GOT3 (cell line): Measurements from ENCODE around the gene EYA4.

Experiments
- DNase-seq: peaks from one replicate; lab custom pipeline; 2025; ENCODE audit warnings: mixed read lengths; lab: John Stamatoyannopoulos, UW

EYA4 gene

DNA sequence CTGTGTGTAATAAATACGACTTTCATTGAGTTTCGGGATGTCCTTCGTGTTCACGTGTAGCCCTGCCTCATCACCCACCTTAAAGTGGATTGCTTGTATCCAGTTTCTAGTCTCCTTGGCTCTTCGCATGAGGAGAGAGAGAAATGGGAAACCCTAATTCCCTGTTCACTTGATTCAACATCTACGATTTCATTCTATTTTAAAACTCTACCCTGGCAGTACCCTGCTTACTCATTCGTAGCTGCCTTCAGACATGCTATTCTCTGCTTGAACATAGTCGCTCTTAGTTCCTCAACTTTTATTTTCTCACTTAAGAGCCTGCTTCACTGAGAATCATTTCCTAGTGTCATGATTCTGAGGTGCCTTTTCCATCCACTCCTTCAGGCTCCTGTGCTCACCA is 163.6 kb downstream of the EYA4 start:
- DNase-seq: no peak

DNA sequence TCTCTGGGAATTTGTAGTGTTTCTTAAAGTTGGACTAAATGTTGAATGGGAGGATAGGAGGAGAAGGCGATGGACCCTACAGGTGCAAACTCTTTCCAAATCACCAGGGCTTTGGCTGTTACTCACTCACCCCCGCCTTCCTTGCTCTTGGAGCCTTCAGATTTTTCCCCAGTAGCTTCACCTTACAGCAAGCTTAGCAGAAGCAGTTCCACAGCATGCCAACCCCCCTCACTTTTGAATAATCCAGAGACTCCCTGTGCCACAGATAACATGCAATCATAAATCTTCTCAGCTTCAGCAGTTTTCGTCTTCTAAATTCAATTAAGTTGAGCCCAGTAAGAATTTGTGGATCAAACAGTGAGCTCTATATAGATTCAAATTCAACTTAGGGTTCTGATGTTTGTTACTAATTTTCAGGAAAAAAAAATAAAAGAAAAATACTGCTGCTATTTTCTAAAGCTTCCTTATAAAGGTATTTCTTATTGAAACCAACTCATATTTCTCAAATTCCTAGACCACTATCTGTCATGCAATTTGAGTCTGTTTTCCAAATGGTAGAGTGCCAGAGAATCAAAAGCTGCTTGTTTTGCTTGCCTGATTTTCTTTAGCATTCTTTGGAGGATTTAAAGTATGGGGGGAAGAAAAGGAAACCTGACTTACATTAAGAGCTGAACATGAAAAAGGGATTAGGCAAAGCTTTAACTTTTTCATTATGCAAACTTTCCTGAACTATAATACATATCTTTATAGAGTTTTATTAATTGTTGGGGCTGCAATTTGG is 166.4 kb downstream of the EYA4 start:
- no peak for DNase-seq

DNA sequence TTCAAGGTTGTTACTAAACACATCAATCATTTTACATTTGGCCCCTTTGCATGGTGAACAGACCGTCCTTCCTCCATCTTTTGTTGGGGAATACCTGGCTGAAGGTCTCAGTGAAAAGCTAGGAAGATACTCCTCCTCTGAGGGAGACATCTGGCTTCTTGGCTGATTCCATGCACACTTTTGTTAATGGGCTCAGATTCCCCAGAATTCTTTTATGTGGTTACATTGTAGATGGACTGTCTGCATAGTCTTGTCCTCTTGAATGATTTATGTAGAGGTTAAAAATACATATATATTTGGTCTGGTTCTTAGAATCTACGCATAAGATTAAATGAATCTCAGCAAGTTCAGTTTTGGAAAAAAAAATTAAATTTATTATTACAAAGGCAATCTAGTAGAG is 167.0 kb downstream of the EYA4 start:
- no peak for DNase-seq

DNA sequence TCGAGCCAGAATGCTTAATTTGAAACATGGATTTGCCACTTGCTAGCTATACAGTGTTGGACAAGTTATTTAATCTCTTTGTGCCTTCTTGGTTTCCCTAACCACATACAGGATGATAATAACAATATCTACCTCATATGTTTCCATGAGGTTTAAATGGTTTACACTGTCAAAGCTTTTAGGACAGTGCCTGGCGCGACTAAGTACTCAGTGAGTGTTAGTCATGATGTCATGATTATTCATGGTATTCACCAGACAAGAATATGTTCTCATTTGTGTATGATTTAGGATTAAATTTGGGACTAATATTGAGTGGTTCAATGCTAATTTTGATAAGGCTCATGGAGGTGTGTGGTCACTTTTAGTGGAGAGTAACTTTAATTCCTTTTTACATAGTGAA is 167.4 kb downstream of the EYA4 start:
- no peak for DNase-seq

DNA sequence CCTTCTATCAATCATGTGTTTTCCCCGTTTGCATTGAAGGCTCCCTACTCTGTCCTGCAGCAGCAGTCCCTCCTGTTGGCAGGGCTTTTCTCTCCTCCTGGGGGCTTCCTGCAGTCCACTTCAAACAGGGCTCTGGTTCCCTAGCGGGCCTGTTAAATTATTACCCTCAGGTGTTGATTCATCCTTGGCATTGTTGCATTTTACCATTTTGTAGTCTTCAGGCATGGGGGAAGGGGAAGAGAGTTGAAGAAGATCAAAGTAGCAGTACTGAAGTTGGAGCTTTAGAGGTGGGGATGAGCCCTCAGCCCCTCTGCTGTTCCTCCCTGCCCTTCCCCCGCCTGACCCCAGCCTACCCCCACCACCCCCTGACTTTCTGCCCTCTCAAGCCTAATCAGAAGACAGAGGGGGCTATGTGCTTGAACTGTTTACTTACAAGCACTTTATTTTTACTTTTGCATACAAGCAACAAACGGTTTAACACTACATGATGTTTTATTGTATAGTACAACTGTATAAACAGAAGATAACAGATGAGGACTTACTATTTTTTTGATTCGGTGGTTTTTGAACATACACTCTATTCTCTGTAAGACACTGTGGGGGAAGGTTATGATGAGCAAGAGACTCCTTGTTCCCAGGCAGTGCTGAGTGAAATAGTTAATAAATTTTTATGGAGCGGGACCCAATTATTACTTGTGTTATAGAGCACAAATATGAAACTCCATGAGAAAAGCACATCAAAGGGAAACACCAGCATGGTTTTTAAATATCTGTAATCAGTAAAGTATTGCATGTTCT is 169.7 kb downstream of the EYA4 start:
- no peak for DNase-seq

DNA sequence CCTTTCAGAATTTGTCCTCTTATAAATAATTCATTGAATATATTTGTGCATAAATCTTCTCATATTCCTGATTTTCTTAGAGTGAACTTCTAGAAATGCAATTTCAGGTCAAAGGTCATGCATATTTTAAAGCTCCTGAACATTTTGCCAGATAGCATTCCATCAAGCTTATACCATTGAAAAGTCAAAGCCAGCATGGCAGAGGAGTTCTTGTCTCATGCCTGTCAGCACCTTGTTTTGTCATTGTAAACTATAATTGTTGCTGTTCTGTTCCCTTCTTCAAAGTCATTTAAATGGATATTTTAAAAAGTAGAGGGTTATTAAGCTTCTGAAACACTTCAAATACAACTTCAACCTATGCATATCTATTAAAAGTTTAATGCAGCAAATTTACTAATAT is 170.6 kb downstream of the EYA4 start:
- no peak for DNase-seq

DNA sequence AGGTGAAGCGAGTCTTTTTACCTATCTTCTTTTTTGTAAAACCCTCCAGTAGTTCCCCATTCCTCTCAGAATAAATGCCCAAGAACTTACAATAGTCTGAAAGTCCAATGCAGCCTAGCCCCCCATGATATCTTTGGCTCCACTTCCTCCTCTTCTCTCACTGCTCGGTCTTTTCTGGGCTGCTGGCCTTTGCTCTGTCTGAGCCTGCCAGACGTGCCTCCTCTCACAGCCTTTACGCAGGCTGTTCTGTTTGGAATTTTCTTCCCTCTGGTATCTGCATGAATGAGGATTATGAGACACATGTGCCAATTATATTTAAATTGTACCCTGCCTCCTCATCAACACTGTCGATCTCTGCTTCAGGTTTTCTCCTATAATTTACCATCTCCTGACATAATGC is 174.1 kb downstream of the EYA4 start:
- DNase-seq: no peak

DNA sequence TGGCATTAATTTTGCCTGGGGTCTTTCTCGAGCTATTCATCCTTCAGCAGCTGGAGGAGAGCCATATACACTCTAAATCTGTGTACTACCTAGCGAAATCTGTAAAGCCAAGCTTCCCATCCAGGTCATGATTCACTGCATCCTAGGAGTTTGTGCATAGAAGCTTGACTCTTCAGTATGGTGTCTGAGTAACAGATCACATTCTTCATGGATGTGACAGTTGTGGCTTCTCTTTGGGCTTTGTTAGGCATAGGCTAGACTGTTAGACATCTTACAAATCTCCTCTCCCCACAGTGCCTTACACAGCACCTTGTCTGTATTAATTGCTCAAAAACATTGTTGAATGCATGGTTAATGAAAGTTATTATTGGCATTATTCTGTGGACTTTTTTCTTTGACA is 177.0 kb downstream of the EYA4 start:
- no peak for DNase-seq

DNA sequence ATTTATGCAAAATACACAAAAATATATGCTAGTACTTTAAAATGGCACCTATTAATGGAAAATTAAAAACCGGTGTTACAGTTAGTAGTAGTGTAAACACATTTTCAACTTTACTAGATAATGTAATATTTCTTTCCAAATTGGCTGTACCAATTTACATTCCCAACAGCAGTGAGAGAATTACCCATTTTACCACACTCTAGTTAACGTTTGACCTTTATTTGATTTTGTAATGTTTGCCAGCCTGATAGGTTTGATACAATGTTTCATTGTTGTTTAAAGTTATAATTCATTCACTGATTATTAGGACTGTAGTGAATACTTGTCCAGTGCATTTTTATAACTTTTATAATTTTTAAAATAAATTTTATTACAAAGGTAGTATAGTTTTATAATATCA is 182.1 kb downstream of the EYA4 start:
- no peak for DNase-seq

DNA sequence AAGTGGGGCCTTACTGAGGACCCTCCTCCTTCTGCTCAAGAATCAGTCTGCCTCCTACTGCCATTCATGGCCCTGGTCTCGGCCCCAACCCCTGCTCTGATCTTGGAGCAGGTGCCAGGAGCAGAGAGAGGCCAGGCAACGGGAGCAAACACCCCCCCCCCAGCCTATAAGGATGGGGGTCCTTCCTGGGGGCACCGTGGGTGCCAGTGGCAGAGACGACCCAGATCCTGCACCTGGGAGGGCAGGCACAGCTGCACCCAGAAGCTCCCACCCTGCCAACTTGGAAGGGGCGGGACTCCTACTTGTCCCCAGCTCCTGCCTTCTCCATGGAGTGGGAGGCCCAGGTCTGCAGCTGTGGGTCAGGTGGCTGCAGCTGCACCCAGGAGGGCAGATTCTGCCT is 183.2 kb downstream of the EYA4 start:
- no peak for DNase-seq

DNA sequence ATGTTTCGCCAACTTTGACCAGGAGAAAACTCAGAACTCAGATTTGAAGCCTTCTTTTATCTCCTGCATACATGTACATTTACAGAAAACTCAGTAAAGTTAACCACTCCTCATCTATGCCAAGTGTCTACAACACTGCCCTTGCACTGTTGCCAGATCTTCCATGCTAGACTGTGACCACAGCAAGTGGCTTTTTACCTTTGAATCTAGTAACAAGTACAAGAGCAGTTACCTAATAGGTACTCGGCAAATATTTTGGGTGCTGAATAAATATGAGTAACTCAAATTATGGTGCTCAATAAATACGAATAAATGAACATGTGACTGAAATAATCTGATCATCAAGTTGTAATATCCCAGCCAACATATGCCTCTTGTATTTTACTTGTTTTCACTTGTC is 184.9 kb downstream of the EYA4 start:
- no peak for DNase-seq

DNA sequence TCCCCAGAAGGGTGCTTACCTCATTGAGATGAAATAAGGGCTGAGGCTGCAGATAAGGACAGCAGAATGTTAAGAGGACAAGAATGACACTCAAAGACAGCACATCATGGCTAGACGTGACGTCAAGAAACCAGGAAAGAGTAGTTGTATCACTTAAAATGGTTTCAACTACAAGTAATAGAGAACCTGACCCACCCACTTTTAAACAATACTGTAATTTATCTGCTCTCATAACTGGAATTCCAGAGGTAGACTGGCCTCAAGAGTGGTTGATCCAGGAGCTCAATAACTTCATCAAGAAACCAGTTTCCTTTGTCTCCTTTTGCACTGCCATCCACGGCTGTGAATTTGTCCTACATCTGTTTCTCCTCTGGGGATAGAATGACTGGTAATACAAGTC is 187.1 kb downstream of the EYA4 start:
- DNase-seq: no peak

DNA sequence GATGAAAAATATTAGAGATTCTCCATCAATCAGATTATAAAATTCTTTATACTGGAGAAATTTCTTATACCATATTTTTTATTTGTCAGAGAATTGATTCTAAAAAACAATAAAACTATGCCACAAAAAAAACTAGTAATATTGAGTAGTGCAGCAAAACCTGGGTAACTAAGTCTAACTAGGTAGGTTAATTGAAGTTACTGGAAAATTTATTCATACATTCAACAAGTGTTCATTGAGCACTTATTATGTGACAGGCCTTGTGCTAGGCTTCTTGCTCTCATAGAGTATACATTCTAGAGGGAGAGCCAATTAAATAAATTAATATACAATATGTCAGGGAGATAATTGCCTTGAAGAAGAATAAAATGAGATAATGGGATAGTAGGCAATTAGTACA is 189.4 kb downstream of the EYA4 start:
- no peak for DNase-seq

DNA sequence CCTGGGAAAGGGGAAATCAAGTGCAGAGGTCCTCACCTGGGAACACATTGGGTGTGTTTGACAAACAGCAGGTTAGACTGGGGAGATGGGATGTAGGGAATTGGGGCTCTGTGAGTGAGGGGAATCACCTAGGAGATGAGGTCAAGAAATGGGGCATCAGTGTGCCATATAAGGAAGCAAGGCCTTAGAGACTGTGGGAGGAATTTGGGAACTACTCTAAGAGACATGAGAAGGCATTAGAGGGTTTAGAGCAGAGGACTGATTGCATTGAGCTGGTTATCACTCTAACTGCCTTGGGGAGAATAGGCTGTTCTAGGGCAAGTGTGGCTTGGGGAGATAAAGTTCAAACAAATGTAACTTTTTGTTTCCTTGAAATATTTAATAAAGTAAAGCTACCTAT is 189.9 kb downstream of the EYA4 start:
- DNase-seq: no peak

DNA sequence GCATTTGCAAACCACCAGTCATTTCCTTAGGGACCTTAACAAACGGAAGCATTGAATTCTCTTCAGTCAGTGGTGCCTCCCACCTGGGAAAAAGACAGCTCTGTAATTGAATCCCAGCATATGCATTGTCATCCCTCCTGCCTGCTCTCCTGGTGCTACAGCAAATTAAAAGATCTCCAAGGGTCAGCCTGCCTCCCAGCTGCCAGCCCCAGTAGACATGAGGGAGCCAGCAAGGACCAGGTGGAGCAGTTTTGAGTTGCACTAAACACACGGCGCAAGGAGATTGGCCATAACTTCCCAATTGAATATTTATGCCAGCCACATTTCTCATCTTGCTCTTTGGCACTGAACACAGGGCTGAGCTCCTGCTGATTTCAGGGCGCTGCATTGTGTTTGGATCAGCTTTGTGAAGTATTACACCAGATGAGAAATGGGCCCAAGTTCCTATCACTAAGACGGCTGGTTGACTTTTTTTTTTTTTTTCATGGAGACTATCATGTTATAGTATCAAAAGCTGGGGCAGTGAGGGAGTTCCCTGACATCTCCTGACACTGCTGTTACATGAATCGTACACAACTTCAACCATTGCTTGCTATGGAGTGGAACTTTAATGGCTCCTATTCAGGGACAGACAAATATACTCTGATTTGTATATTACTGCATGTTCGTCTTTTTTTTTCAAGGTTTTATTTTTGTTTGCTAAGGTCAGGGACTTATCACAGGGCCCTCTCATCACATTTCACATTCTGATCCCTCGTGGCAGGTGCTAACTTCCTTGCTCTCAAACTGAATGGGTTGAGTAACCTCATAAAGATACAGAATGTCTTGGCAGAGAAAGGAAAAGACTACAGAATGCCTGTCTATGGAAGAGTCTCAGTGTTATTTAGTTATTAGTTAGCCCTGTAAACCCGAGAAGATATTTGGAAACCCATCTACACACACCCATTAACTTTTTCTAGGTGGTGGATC is 191.1 kb downstream of the EYA4 start:
- DNase-seq: no peak

DNA sequence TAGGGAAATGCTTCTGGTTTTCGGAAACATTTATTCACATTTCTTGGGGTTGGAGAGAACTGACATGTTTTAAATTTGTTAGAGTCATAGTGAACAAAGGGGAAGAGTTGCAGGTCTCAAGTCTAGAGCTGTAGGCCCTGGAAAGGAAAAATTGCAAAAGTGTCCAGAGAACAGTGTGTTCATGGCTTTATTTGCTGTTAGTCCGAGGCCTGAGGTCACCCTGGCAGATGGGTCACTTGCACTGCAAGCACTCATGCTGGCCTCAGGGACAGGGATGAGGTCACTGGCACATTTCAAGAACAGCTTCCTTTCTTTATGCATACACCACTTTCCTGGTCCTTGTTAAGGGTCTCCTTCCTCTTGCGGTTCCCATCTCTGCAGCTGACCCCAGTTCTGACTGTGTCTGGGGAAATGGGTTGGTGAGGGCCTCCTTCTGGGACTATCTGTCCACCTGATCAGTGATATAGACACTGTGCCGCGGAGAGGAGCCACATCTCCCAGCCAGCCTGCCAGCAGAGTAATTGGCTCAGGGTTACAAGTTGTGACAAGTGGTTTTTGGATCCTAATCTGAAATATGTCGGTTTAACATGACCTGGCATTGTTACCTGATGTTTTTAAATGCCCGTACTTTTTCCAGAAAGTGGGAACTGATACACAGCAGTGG is 194.0 kb downstream of the EYA4 start:
- DNase-seq: no peak

DNA sequence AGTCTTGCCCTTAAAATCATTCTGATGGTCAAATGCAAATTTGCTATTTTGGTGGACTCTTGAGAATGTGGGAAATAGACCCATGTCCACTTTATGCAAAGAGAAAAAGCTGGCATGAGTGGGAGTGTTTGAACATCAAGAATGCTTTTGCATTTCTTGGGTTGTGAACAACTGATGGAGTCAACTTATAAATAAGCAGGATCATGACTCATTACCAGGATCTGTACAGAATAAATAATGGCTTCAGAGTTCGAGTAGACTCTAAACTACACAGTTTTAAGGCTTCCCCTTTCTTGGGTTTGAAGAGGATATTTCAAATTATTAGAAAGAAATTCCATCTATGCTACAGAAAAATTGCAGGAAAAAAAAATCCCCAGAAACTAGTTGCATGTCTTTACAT is 195.5 kb downstream of the EYA4 start:
- DNase-seq: no peak

DNA sequence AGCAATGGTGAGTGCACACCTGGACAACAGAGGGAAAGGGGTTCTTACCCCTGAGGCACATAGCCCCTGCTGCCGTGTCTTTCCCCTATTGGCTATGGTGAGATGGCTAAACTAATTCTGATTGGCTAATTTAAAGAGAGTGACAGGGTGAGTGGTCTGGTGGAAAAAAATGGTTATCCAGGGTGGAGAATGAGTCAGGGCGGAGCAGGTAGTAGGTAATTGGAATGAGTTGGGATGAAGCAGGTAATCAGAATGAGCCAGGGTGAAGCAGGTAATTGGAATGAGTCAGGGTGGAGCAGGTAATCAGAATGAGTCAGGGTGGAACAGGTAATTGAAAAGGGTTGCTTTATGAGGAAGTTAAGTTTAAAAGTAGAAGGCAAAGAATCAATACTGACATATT is 200.3 kb downstream of the EYA4 start:
- no peak for DNase-seq

DNA sequence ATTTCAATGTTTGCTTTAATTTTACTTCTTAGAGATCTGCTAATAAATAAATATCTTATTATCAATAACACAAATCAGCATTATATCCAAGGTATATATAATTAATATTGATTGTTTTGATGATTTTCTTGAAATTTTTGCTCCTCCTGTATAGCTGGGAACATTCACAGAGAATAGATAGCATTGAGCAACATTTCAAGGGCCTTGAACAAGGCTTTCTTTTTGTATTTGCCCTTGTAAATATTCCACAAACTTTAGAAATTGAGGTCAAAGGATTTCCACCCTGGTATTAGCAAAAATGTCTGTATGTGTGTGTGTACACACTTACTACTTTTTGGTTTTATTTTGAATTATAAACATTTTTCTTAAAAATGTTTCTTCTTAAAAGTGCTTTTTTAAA is 205.6 kb downstream of the EYA4 start:
- DNase-seq: no peak

DNA sequence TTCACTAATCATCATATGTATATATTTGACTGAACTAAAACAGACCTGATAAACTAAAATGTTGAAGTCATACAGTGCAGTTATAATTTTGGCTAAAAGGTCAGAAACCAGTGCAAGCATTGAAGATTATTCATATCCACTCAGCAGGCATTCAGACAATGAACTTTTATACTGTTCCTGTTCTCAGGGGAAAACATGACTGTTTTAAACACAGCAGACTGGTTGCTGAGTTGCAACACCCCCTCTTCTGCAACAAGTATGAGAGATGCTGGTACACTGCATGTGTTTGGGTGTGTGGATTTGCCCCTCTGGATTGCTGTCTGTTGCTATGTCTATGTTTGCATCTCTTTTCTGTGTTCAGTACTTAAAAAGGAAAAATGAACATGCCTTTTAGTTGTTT is 206.8 kb downstream of the EYA4 start:
- DNase-seq: no peak

DNA sequence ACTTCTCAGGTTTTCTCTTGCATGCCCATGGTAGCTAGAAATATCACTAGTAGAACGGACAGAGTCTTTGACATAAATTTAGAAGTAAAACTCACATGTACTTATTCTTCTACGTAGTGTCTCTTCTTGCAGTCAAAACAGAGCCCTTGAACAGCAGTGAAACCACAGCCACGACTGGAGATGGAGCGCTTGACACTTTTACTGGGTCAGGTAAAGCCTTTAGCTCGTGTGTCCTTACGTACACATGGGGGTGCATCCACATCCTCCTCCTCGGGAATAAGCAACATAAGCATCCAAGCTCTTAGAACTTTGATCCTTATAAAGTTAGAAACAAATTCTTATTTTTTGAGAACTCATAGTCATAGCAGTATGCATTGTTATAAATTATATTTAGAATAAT is 215.3 kb downstream of the EYA4 start:
- DNase-seq: no peak

DNA sequence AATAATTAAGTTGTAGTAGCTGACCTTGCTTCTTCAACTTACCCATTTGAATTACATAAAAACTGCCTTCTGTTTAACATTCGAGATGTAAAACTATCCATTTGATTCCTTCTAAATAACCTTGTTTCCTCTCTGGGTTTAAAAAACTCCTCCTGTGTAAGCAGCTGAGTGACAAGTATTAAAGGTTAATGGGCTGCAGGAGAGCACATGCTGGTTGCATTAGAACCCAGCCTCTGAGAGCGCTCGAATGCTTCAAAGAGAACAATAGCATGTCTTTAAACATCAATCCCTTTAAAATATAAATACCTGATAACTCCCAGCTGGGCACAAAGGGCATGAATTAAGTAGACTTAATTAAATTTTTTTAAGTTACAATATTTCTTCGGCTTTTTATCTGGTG is 215.8 kb downstream of the EYA4 start:
- no peak for DNase-seq
